ENCODE results near the gene TCERG1L.
"Not testable (repeated sequence)": the region's sequence is repeated elsewhere in the genome, so short reads cannot be mapped to it uniquely, and the experiment has no call there.

Gene TCERG1L

GRCh38 chr10:131165092-131165491, 146.4 kb downstream of the TCERG1L start:
- no peak for DNase-seq (ENCODE audit: low spot score)

GRCh38 chr10:131162866-131163843, 148.4 kb downstream of the TCERG1L start:
- DNase-seq (ENCODE audit: low spot score) = no peak

DNA sequence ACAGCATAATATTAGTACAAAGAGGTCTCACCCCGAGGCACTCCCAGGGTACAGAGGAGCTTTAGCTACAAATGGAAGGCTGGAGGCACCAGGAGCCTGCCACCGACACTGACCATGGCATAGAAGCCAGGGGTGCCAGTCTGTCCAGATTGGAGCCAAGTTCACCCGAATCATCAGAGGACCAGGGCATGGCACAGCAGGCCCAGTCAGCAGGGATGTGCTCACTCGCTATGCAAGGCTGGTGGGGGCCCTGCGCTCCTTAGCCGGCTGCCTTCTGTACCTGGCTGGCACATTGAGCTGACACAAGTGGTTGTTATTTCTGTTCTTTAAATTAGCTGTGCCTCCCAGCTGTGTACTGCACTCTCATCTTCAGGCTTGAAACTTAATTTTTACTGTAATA, 149.3 kb downstream of the TCERG1L start:
- no peak for DNase-seq (ENCODE audit: low spot score)

DNA sequence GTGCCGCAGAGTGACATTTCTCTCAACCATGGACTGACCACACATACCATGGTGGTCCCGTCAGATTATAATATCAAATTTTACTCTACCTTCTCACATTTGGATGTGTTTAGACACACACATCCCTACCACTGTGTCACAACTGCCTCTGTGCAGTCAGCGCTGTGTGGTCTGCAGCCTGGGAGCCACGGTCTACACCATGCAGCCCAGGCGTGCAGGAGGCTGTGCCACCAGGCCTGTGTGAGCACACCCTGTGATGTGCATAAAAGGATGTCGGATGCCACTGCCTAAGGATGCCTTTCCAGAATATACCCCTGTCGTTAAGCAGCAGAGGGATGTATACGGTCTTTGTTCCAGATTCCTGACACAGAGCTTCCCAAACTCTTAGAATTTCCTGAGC, 150.4 kb downstream of the TCERG1L start:
- DNase-seq (ENCODE audit: low spot score) = no peak

- DNase-seq (ENCODE audit: low spot score) = no peak
These were observed 151.2 kb downstream of the TCERG1L start for GRCh38 chr10:131160219-131160875.

- DNase-seq (ENCODE audit: low spot score) = no peak
These were observed 151.8 kb downstream of the TCERG1L start for GRCh38 chr10:131159771-131160170.

DNA sequence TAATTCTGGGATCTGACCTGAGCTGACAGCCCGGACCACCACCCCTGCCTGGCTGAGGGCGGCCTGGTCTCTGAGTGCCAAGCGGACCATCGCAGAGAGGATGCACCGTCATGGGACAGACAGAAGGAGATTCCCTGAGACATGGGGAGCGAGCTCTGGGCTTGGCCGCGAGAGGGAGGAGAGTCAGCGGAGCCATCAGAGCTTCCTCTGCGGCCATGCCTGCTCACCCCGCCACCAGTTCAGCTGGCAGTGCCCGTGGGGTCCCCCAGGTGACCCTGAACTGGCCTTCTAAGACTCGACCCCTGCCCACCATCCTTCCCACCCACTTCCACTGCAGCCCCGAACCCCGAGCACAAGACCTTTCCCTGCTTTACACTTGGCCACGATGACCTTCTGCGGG, 152.8 kb downstream of the TCERG1L start:
- DNase-seq (ENCODE audit: low spot score) = no peak

DNA sequence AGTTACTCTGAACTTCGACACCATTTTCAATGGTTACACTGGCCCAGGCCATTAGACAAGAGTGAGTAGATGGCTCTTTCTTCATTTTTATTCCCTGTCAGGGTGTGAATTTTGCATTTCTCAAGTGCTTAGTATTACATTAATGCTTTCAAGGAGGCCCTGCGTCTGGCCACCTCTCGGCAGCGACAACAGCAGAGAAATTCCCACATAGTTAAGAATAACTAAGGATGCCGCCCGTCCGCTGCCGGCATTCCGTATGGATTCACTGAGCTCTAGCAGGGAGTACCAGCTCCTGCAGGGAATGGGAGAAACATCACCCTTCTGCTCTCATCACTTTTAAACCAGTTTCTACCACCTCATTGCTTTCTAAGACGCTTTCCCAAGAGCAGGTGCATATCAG, 153.6 kb downstream of the TCERG1L start:
- no peak for DNase-seq (ENCODE audit: low spot score)

- DNase-seq (ENCODE audit: low spot score) = no peak
These were observed 155.7 kb downstream of the TCERG1L start for GRCh38 chr10:131155876-131156230.

GRCh38 chr10:131155218-131155875, 156.2 kb downstream of the TCERG1L start:
- DNase-seq (ENCODE audit: low spot score) = no peak

DNA sequence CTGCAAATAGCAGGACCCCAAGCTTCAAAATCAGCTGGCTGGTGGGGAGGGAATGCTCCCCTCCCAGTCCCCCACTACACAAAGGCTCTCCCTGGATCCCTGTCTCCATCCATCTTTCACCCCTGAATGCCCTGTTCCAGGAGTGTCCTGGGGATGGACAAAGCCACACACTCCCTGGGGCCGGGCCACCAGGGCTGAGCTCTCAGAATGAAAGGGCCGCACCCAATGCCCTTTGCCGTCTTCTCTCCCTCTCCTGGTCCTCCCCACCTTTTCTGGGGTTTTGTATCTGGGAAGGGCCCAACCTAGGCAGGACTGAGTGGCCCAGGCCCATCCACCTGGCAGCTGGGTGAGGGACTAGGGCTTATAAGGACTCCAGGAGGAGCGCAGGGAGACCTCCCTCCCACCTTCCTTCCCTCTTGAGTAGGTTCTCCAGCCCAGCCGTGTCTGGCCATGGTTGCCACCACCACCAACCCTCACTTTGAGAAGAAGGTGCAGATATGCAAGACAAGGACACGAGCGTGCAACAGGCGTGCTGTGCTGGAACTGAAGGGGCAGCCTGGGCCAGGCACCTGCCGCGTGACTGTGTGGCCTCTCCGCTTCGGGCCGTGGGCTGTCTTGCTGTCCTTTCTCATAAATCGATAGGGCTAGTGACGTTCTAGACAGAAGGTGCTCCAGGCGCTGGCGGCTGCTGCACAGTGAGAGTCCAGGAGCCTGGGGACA, 157.1 kb downstream of the TCERG1L start:
- no peak for DNase-seq (ENCODE audit: low spot score)

DNA sequence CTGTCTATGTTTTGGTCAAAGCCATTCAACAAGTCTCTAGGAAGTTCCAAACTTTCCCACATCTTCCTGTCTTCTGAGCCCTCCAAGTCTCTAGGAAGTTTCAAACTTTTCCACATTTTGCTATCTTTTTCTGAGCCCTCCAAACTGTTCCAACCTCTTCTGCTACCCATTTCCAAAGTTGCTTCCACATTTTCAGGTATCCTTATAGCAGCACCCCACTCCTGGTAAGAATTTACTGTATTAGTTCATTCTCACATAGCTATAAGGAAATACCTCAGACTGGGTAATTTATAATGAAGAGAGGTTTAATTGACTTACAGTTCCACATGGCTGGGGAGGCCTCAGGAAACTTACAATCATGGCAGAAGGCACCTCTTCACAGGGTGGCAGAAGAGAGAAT, 159.1 kb downstream of the TCERG1L start:
- not testable (repeated sequence) for DNase-seq (ENCODE audit: low spot score)

DNA sequence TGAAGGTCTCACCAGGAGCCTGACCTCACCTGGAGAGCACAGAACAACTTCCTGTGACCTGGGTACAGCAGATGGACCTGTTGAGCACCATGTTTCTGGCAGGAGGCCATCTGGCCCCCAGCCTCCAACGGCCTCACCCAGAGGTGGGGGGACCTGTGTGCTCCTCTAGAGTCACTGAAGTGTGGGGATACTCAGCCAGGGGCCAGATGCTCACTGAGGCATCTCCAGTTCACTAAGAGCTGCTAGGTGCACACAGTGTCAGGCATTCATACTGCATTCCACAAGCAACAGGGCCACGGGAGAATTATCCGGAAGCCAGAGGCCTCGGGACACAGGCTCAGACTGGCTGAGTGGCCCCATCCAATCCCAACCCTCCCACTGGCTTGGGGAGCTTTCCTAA, 161.4 kb downstream of the TCERG1L start:
- no peak for DNase-seq (ENCODE audit: low spot score)

GRCh38 chr10:131149586-131149985, 161.9 kb downstream of the TCERG1L start:
- no peak for DNase-seq (ENCODE audit: low spot score)

GRCh38 chr10:131149111-131149510, 162.4 kb downstream of the TCERG1L start:
- DNase-seq (ENCODE audit: low spot score) = no peak

DNA sequence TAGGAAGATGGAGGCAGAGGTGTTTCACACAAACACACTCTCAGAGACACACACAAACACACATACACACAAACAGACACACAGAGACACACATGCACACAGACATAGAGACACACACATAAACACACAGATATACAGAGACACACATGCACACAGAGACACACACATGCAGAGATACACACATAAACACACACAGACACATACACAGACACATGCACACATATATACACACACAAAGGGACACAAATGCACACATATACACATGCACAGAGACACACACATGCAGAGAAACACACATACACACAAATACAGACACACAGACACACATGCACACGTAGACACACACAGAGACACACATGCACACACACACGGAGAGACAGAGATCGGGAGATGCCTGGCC, 163.3 kb downstream of the TCERG1L start:
- no peak for DNase-seq (ENCODE audit: low spot score)

DNA sequence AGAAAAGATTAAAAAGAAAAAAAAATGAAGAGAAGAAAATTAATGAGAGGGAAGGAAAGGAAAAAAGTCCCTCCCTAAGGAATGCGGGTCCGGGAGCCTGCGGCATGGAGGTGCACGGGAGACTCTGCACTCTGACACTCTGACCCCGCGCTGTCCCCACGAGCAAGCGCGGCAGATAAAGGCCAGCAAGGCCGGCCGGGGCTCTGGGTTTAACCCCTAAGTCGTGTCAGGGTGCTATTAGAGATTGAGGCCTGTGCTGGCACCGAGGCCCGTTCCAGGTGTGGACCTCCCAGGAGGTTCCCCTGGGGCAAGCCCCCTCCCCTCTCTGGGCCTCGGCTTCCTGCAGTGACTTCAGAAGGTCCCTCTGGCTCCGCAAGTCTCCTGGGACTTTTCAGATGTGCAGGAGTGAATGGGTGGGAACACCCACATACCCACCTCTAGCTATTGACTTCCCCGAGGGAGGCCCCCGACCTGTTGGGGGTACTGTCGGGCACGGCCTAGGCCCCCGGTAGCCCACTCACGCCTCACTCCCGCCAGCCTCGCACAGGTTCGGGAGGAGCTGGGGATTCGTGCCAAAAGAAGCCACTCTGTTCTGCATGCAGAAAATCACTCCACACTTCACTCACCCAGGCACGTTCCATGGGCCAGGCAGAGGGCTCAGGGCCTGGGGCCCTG, 164.1 kb downstream of the TCERG1L start:
- DNase-seq (ENCODE audit: low spot score) = no peak

DNA sequence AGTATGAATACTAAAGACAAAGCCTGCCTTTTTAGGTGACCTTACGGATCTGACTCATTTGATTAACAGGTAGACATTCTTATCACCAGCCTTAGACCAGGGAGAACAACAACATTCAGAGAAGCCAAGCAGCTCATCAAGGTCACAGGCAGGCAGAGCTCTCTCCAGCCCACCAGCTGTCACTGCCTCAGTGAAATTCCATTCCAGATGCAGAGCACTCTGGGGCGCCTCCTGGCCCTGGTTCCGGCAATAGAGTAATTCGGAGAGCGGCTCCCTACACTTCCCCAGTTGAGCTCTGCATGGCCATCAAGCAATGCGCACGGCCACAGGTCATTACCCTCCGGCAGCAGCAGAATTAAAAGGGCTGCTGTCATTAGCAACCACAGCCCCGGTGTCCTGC, 164.7 kb downstream of the TCERG1L start:
- DNase-seq (ENCODE audit: low spot score) = no peak

DNA sequence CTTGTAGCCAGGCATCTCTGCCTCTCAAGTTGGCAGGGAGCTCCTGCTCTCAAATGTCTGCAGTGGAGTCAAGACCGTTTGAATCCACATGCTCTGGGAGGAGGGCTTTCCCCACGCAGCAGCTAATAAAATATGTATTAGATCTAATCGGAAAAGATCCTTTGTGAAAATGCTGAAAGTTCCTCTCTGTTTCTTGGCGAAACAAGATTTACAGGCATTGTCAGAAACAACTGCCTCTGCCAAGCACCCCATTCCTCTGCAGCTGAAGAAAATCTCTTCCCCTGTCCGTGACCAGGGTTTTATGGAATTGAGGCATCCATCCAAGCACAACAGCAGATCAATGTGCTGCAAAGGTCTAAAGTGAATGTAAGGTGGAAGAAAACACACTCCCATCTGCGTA, 165.8 kb downstream of the TCERG1L start:
- DNase-seq (ENCODE audit: low spot score) = no peak

- no peak for DNase-seq (ENCODE audit: low spot score)
These were observed 166.7 kb downstream of the TCERG1L start for GRCh38 chr10:131144711-131145375.

- DNase-seq (ENCODE audit: low spot score) = no peak
These were observed 167.3 kb downstream of the TCERG1L start for GRCh38 chr10:131144196-131144595.
